ENCODE results near the gene PCYT2.
A peak's percentile ranks its signal among the peaks of the same experiment; 100 is the strongest.

Gene PCYT2

GRCh38 chr17:81895400-81895799, 15.8 kb downstream of the PCYT2 start:
- no peaks in the 10 kb centered on the region for H3K9me3 Mint-ChIP-seq
- DNase-seq (ENCODE audit: low spot score in 2 of 2) (no peak), ATAC-seq (ENCODE audit: low read depth) (no peak)
- peaks cover 10% of the 10 kb centered on the region for H3K36me3 Mint-ChIP-seq
- H3K4me1 Mint-ChIP-seq = peaks cover 5% of the 10 kb centered on the region
- H3K27me3 Mint-ChIP-seq = no peaks in the 10 kb centered on the region
- H3K27ac Mint-ChIP-seq = no peak overlapping the region
- H3K4me3 Mint-ChIP-seq = no peak overlapping the region

GRCh38 chr17:81891303-81891552, 20.0 kb downstream of the PCYT2 start:
- H3K4me1 Mint-ChIP-seq = peaks cover 18% of the 10 kb centered on the region
- H3K4me3 Mint-ChIP-seq = peak overlapping the region; percentile 97
- H3K36me3 Mint-ChIP-seq = peaks cover 17% of the 10 kb centered on the region
- peak overlapping the region; percentile 96 for H3K27ac Mint-ChIP-seq
- no peaks in the 10 kb centered on the region for H3K9me3 Mint-ChIP-seq
- H3K27me3 Mint-ChIP-seq = no peaks in the 10 kb centered on the region
- DNase-seq (ENCODE audit: low spot score in 2 of 2) (no peak), ATAC-seq (ENCODE audit: low read depth) (peak; percentile 5)

- Mint-ChIP-seq H3K27ac (peak overlapping the region; percentile 96), H3K4me1 (peaks cover 18% of the 10 kb centered on the region), H3K4me3 (peak overlapping the region; percentile 76), H3K27me3 (no peaks in the 10 kb centered on the region), H3K36me3 (peaks cover 19% of the 10 kb centered on the region), H3K9me3 (no peaks in the 10 kb centered on the region)
- no peak for ATAC-seq (ENCODE audit: low read depth)
- no peak for DNase-seq (ENCODE audit: low spot score in 2 of 2)
These were observed 20.5 kb downstream of the PCYT2 start for GRCh38 chr17:81890447-81891302.

DNA sequence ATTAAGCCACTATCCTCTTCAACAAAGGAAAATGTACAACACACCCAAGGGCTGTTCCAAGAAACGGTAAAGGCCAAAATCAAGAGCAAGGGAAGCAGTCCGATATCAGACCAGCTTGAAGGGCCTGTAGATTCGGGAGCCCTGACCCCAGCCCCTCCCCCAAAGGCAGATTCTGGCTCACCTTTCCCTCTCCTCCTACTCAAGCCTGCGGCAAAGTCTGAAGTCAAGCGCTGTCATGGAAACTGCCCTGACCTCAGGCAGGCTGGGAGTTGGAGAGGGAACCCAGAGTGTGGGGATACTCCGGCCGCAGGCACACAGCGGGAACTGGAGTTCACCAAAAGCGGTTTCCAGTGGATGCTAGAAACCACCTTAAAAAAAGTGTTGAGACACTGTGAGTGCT, 21.6 kb downstream of the PCYT2 start:
- Mint-ChIP-seq H3K27ac (no peak overlapping the region), H3K36me3 (peaks cover 20% of the 10 kb centered on the region), H3K4me3 (peak overlapping the region; percentile 59), H3K4me1 (peaks cover 18% of the 10 kb centered on the region), H3K9me3 (no peaks in the 10 kb centered on the region), H3K27me3 (no peaks in the 10 kb centered on the region)
- DNase-seq (ENCODE audit: low spot score in 2 of 2) (no peak), ATAC-seq (ENCODE audit: low read depth) (no peak)

- H3K36me3 Mint-ChIP-seq = peaks cover 24% of the 10 kb centered on the region
- H3K9me3 Mint-ChIP-seq = no peaks in the 10 kb centered on the region
- peak overlapping the region; percentile 59 for H3K4me3 Mint-ChIP-seq
- H3K4me1 Mint-ChIP-seq = peaks cover 18% of the 10 kb centered on the region
- ATAC-seq (ENCODE audit: low read depth) (no peak), DNase-seq (ENCODE audit: low spot score in 2 of 2) (no peak)
- no peaks in the 10 kb centered on the region for H3K27me3 Mint-ChIP-seq
- no peak overlapping the region for H3K27ac Mint-ChIP-seq
These were observed 22.1 kb downstream of the PCYT2 start for GRCh38 chr17:81888988-81889595.

DNA sequence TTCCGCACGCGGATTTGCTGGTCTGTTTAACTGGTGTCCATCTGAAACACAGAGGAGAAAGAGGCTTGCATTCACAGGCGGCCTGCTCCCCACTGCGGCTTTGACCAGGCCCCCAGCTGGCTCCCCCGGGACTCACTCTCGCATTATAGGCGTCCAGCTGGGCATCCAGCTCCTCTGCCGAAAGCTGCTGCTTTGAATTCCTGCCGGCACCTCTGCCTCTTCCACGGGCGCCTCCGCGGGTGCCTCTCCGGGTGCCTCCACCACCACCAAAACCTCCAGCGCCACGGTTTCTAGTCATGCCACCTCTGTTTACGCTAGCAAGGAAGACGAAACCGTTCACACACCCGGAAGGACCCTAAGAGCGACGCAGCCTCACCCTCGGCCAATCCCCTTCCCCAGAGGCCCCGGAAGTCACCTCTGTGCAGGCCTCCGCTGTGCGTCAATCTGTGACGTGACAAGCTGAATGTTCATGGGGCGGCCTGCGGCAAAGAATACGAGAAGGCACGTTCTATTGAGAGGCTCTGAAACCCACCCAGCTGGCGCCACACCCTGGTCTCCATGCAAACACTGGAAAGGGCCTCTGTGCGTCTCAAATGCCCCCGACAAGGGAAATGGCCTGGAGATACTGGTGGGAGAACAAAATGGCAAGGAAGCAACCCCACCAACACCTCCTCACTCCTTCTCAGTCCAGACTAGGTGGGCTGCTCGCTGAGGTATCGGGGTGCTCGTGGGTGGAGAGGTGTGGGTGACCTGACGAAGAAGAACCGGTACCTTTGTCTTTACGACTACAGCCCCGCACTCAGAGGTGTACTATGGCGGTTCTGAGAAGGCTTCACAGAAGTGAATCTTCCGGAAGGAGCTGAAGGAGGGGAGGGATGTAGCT, 22.9 kb downstream of the PCYT2 start:
- H3K9me3 Mint-ChIP-seq = no peaks in the 10 kb centered on the region
- H3K4me3 Mint-ChIP-seq = peak overlapping the region; percentile 59
- H3K4me1 Mint-ChIP-seq = peaks cover 16% of the 10 kb centered on the region
- DNase-seq (ENCODE audit: low spot score in 2 of 2) = no peak
- H3K27me3 Mint-ChIP-seq = no peaks in the 10 kb centered on the region
- peaks cover 24% of the 10 kb centered on the region for H3K36me3 Mint-ChIP-seq
- ATAC-seq (ENCODE audit: low read depth) = no peak
- H3K27ac Mint-ChIP-seq = no peak overlapping the region

DNA sequence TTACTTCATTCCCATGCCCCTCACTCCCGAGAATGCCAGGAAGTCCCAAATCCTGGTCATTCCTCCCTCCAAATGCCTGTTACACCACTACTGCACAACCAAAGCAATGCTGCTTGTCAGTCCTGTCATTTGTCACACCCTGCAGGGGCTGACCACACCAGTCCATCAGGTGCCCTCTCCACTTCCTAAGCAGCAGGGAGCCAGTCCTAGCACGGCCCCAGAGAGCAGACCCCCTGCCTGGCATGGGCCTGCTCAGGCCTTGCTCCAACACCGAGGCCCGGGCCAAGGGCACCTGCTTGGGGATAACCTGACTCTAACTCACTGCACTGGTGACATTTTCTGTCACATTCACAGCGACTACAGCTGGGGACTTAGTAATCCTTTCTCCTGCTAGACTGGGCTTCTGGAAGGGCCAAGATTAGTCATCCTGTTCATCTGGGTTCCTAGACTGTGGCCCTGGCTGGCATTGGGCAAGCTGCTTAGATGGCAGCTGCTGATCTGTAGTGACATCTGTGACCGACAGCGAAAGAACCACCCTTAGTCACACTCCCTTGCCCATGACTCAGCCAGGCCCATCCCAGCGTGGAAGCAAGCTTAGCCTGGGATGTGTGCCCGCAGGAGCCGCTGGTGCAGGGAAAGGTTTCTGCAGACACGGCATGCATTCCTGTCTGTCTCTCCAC, 25.2 kb downstream of the PCYT2 start:
- Mint-ChIP-seq H3K36me3 (peaks cover 22% of the 10 kb centered on the region), H3K27me3 (no peaks in the 10 kb centered on the region), H3K27ac (peak overlapping the region; percentile 41), H3K4me1 (peaks cover 13% of the 10 kb centered on the region), H3K9me3 (no peaks in the 10 kb centered on the region), H3K4me3 (no peak overlapping the region)
- DNase-seq (ENCODE audit: low spot score in 2 of 2) = no peak
- no peak for ATAC-seq (ENCODE audit: low read depth)

- Mint-ChIP-seq H3K27ac (no peak overlapping the region), H3K4me3 (no peak overlapping the region), H3K9me3 (no peaks in the 10 kb centered on the region), H3K36me3 (peaks cover 22% of the 10 kb centered on the region), H3K27me3 (no peaks in the 10 kb centered on the region), H3K4me1 (peaks cover 13% of the 10 kb centered on the region)
- DNase-seq (ENCODE audit: low spot score in 2 of 2) = no peak
- ATAC-seq (ENCODE audit: low read depth) = no peak
These were observed 25.7 kb downstream of the PCYT2 start for GRCh38 chr17:81885454-81885853.

DNA sequence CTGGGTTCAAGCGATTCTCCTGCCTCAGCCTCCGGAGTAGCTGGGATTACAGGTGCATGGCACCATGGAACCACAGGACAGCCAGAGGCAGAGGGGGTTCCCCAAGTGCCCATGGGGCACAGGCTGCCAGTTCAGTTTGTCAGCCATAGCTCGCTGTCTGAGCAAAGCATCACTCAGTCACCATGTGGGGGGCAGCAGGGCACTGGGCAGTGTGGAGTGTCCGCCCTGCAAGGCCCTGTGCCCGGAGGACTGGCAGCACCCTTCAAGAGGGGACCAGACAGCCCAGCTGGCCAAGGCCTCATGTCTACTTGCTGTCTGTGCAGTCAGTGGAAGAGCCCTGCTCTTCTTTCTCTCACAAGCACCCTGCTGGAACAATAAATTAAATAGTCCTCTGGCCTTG, 26.2 kb downstream of the PCYT2 start:
- Mint-ChIP-seq H3K9me3 (no peaks in the 10 kb centered on the region), H3K36me3 (peaks cover 22% of the 10 kb centered on the region), H3K4me3 (no peak overlapping the region), H3K27ac (no peak overlapping the region), H3K27me3 (no peaks in the 10 kb centered on the region), H3K4me1 (peaks cover 13% of the 10 kb centered on the region)
- ATAC-seq (ENCODE audit: low read depth) (no peak), DNase-seq (ENCODE audit: low spot score in 2 of 2) (no peak)

DNA sequence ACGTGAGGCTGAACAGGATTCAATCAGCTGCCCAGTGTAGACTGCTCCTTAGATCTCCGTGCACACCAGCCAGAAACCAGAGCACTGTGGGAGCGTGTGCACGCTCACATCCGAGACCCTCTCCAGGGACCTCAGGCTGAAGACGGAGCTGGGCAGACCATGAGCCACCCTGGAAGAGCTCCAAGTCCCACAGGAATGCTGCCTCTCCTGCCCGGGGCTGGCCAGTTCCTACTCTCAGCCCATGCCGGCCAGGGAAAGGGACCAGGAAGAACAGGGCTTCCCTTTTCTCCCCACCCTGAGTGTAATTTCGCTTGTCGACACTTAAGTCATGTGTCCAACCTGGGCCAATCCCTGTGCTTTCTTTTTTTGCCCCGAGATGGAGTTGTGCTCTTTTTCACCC, 26.7 kb downstream of the PCYT2 start:
- ATAC-seq (ENCODE audit: low read depth) = no peak
- H3K36me3 Mint-ChIP-seq = peaks cover 25% of the 10 kb centered on the region
- no peak overlapping the region for H3K4me3 Mint-ChIP-seq
- no peaks in the 10 kb centered on the region for H3K27me3 Mint-ChIP-seq
- DNase-seq (ENCODE audit: low spot score in 2 of 2) = no peak
- H3K9me3 Mint-ChIP-seq = no peaks in the 10 kb centered on the region
- H3K4me1 Mint-ChIP-seq = peaks cover 13% of the 10 kb centered on the region
- no peak overlapping the region for H3K27ac Mint-ChIP-seq

GRCh38 chr17:81879121-81879520, 32.1 kb downstream of the PCYT2 start:
- Mint-ChIP-seq H3K4me1 (peaks cover 6% of the 10 kb centered on the region), H3K27me3 (no peaks in the 10 kb centered on the region), H3K27ac (no peak overlapping the region), H3K4me3 (no peak overlapping the region), H3K9me3 (no peaks in the 10 kb centered on the region), H3K36me3 (peaks cover 12% of the 10 kb centered on the region)
- ATAC-seq (ENCODE audit: low read depth) = no peak
- no peak for DNase-seq (ENCODE audit: low spot score in 2 of 2)

DNA sequence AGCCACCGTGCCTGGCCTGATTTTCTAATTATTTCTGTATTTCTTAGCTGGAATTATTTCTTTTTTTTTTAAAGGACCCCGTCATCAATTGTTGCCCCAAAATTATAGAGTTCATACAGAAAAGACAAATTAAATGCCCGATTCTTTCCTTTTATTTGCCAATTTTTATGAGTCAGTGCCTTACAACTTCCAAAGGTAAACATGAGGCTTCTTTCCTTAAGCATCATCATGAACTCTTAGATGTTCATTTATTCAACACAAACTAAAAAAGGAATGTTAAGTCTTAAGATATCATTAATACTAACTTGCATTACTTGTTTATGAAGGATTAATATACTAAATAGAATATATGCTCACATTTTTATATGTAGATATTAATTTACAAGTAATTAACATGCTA, 32.9 kb downstream of the PCYT2 start:
- Mint-ChIP-seq H3K4me1 (peaks cover 6% of the 10 kb centered on the region), H3K27me3 (no peaks in the 10 kb centered on the region), H3K4me3 (no peak overlapping the region), H3K27ac (no peak overlapping the region), H3K36me3 (peaks cover 11% of the 10 kb centered on the region), H3K9me3 (no peaks in the 10 kb centered on the region)
- no peak for ATAC-seq (ENCODE audit: low read depth)
- DNase-seq (ENCODE audit: low spot score in 2 of 2) = no peak

- H3K27me3 Mint-ChIP-seq = no peaks in the 10 kb centered on the region
- no peak for ATAC-seq (ENCODE audit: low read depth)
- H3K9me3 Mint-ChIP-seq = no peaks in the 10 kb centered on the region
- H3K4me1 Mint-ChIP-seq = peaks cover 11% of the 10 kb centered on the region
- H3K36me3 Mint-ChIP-seq = peaks cover 11% of the 10 kb centered on the region
- H3K4me3 Mint-ChIP-seq = no peak overlapping the region
- no peak for DNase-seq (ENCODE audit: low spot score in 2 of 2)
- no peak overlapping the region for H3K27ac Mint-ChIP-seq
These were observed 33.6 kb downstream of the PCYT2 start for GRCh38 chr17:81877569-81877968.

All from memory B cell (primary cell).